Right lobe of liver (tissue), 6 donors: ENCODE results near the gene ZNF561. TPM values are rescaled to one million over a fixed set of nuclear protein-coding genes. Genes with fewer than 3 reads are reported as not detected.

Experiments
- ATAC-seq, 4 donors: fragments of 200-7000 bp; cut with Tn5 transposase; one replicate each; pipeline ENCODE4 v1.9.1; 2020; ENCODE audit warnings: mild to moderate bottlenecking in 4 of 4, moderate library complexity in 4 of 4
- DNase-seq, 3 donors: peaks; one replicate each; pipeline ENCODE4 v3.0.0-alpha.2; 2020
- H3K27ac ChIP-seq, 3 donors: fragments of 200-600 bp; one replicate each; pipeline ENCODE4 v1.8.0; 2022
- H3K27me3 ChIP-seq, 2 donors: fragments of 200-600 bp; one replicate each; pipeline ENCODE4 v1.8.0; 2022
- H3K36me3 ChIP-seq, 4 donors: fragments of 200-600 bp; sonication (generic) in 1 of 4; one replicate each; pipeline versions ENCODE4 v1.5.1 to v1.8.0; 2017 to 2022; ENCODE audit warnings: control low read depth in 1 of 4
- H3K4me1 ChIP-seq, 4 donors: fragments of 200-600 bp; sonication (generic) in 1 of 4; one replicate each; pipeline versions ENCODE4 v1.5.1 to v1.8.0; 2017 to 2022; ENCODE audit warnings: control low read depth in 1 of 4
- H3K4me3 ChIP-seq, 3 donors: fragments of 200-600 bp; one replicate each; pipeline ENCODE4 v1.8.0; 2022
- H3K9me3 ChIP-seq, 4 donors: fragments of 200-600 bp; sonication (generic) in 1 of 4; one replicate each; pipeline versions ENCODE4 v1.5.1 to v1.8.0; 2017 to 2022; ENCODE audit warnings: control low read depth in 1 of 4
- POLR2A ChIP-seq: fragments of 450-650 bp; IDR thresholded peaks from one replicate; pipeline ENCODE4 v1.6.1; 2017; ENCODE audit warnings: antibody characterized with exemption, mild to moderate bottlenecking
- WGBS: methylation state at CpG from one replicate; pipeline ENCODE4 v1.1.6; 2018; ENCODE audit warnings: low coverage, low lambda C conversion rate; ENCODE audit not compliant: insufficient coverage; ENCODE audit errors: missing lambda C conversion rate; 5-methylcytosine and 5-hydroxymethylcytosine counted together
- intact Hi-C, 2 donors: fragments of 100-400 bp; cut with DNase I; formaldehyde crosslinking; loops; one replicate each; pipeline versions ENCODE4 v1.11.2 to v1.14.1; 2022
- total RNA-seq, 6 experiments: library from RNA; depleted of rRNA in 2 of 6; stranded (reverse); fragments of >200 nt in 2 of 6; fragmentation: NEBNext Ultra II Directional in 3 of 6; extraction: Animal tissue kit (Norgen Biotek cat#: 25700) in 3 of 6; gene quantifications; one replicate each; pipeline versions ENCODE4 v1.1.0 to v1.2.4, GENCODE V29; 2016 to 2023
- TF ChIP-seq, protein P1 (sequence below), 4 donors: fragments of 200-600 bp in 3 of 4; fragments of 450-650 bp in 1 of 4; IDR thresholded peaks; one replicate each; pipeline versions ENCODE4 v1.5.1 to v1.8.0; 2016 to 2022; ENCODE audit warnings: antibody characterized with exemption in 4 of 4, mild to moderate bottlenecking in 2 of 4
- donor health status: DM: no; HTN: yes; CAD: no.
- donor health status: DM: no; HTN: no; CAD: no.
- donor health status: DM: no; HTN: no; CAD: no.
- donor health status: DM: no; HTN: yes; CAD: no.
- donor health status: DM: no; HTN: yes; CAD: no.

ZNF561 gene
- total RNA-seq, 6 experiments from 2014 or later: 11.4 to 19.4 (median 14.2) TPM

DNA sequence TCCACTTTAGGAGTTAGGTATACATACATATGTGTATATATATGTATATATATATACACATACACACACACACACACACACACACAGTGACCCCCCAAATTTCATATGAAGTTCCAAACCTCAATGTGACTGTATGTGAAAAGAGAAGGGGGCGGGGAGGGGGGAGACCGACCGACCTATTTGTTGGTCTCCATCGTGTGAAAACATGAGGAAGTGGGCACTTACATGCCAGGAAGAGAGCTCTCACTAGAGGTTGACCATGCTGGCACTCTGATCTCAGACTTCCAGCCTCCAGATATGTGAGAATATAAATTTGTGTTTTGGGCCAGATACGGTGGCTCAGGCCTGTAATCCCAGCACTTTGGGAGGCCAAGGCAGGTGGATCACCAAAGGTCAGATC is 29.3 kb upstream of the ZNF561 start:
- ATAC-seq (no peak), DNase-seq (no peak)
- H3K4me3 ChIP-seq: no peak overlapping the region
- H3K4me1 ChIP-seq: no peaks in the 10 kb centered on the region
- intact Hi-C loops: no loop called here
- WGBS: no CpG with 5 or more reads among the region's 5 CpGs
- peaks cover 0 to 40% (median 27%) of the 10 kb centered on the region in 4 donors for H3K36me3 ChIP-seq
- no peak overlapping the region for H3K27ac ChIP-seq
- TF ChIP-seq, protein P1, sequence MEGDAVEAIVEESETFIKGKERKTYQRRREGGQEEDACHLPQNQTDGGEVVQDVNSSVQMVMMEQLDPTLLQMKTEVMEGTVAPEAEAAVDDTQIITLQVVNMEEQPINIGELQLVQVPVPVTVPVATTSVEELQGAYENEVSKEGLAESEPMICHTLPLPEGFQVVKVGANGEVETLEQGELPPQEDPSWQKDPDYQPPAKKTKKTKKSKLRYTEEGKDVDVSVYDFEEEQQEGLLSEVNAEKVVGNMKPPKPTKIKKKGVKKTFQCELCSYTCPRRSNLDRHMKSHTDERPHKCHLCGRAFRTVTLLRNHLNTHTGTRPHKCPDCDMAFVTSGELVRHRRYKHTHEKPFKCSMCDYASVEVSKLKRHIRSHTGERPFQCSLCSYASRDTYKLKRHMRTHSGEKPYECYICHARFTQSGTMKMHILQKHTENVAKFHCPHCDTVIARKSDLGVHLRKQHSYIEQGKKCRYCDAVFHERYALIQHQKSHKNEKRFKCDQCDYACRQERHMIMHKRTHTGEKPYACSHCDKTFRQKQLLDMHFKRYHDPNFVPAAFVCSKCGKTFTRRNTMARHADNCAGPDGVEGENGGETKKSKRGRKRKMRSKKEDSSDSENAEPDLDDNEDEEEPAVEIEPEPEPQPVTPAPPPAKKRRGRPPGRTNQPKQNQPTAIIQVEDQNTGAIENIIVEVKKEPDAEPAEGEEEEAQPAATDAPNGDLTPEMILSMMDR (IDR thresholded peaks at IDR 0.05): no peak
- no peak for TF ChIP-seq POLR2A
- H3K27me3 ChIP-seq: no peaks in the 10 kb centered on the region
- peaks cover 0 to 10% (median 4%) of the 10 kb centered on the region in 4 donors for H3K9me3 ChIP-seq

DNA sequence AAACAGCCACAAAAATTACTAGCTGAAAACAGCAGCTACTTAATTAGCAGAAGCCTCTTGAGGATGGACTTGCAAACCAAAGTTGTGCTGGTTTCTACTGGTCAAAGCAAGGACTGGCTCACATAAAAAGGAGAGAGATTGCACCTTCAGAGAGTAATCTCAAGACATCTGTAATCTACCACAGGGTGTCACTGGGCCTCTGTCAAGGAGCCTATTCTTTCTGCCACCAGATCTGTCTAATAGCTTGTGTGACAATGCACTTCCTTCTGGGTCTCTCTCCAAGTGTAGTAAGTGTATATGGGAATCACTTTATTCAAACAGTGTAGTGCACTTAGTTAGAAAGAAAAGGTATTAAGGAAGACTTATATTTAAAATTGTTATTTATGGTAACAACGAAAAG is 24.4 kb upstream of the ZNF561 start:
- H3K36me3 ChIP-seq: peaks cover 0 to 2% (median 0%) of the 10 kb centered on the region in 4 donors
- ATAC-seq (no peak), DNase-seq (no peak)
- TF ChIP-seq, protein P1 (IDR thresholded peaks at IDR 0.05): no peak
- TF ChIP-seq POLR2A: no peak
- H3K4me1 ChIP-seq: no peaks in the 10 kb centered on the region
- WGBS: 88% methylated on average over 1 of the region's 1 CpG
- intact Hi-C loops: no loop called here
- H3K27me3 ChIP-seq: no peaks in the 10 kb centered on the region
- peaks cover 0 to 1% (median 0%) of the 10 kb centered on the region in 4 donors for H3K9me3 ChIP-seq
- no peak overlapping the region for H3K27ac ChIP-seq
- no peak overlapping the region for H3K4me3 ChIP-seq

DNA sequence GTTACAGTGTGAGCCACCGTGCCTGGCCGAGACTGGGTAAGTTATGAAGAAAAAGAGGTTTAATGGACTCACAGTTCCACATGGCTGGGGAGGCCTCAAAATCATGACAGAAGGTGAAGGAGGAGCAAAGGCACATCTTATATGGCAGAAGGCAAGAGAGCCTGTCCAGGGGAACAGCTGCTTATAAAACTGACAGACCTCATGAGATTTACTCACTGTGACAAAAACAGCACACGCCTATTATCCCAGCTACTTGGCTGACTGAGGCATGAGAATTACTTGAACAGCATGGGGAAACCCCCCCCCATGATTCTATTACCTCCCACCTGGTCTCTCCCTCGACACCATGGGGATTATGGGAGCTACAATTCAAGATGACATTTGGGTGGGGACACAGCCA is 23.4 kb upstream of the ZNF561 start:
- Histone ChIP-seq H3K4me3 (no peak overlapping the region), H3K9me3 (no peaks in the 10 kb centered on the region), H3K4me1 (no peaks in the 10 kb centered on the region), H3K27me3 (no peaks in the 10 kb centered on the region), H3K36me3 (peaks cover 0 to 2% (median 0%) of the 10 kb centered on the region in 4 donors), H3K27ac (no peak overlapping the region)
- ATAC-seq (no peak), DNase-seq (no peak)
- intact Hi-C loops: no loop called here
- no peak for TF ChIP-seq POLR2A
- TF ChIP-seq, protein P1 (IDR thresholded peaks at IDR 0.05): no peak
- WGBS: 86% methylated on average over 3 of the region's 4 CpGs

DNA sequence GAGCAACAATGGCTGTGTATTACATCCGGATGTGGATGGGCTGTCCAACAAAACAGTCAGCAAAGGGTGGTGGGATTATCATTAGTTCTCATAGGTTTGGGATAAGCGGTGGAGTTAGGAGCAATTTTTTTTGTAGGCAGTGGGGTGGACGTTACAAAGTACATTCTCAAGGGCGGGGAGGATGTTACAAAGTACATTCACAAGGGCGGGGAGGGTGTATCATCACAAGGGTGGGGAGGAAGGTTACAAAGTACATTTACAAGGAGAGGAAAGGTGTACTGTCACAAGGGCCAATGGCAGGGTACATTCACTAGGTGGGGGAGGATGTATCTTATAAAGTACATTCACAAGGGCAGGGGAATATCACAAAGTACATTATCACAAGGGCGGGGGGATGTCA is 20.8 kb upstream of the ZNF561 start:
- no peak for DNase-seq
- no peak for ATAC-seq
- H3K4me1 ChIP-seq: no peaks in the 10 kb centered on the region
- H3K27me3 ChIP-seq: no peaks in the 10 kb centered on the region
- H3K27ac ChIP-seq: no peak overlapping the region
- intact Hi-C loops: no loop called here
- 73% methylated on average over 4 of the region's 6 CpGs for WGBS
- TF ChIP-seq, protein P1 (IDR thresholded peaks at IDR 0.05): no peak
- TF ChIP-seq POLR2A: no peak
- no peak overlapping the region for H3K4me3 ChIP-seq
- H3K36me3 ChIP-seq: no peaks in the 10 kb centered on the region
- no peaks in the 10 kb centered on the region for H3K9me3 ChIP-seq

DNA sequence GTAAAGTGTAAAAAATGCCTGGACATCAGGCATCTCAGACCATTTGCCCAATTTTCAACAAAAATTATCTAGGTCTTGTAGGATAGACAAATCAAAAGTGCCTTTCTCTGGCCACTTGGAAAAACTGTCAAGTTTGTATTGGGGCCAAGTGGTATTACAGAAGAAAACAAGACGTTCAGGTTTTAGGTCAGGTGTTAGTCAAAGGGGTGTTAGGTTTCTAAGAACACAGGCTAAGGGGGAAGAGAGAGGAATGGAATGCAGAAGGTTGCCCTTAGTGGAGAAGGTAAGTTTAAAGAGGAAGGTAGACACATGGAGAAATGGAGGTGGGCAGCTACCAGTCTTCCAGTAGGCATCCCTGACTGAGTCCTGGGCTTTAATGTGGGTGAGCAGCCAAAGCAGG is 19.9 kb upstream of the ZNF561 start:
- Histone ChIP-seq H3K36me3 (no peaks in the 10 kb centered on the region), H3K27me3 (no peaks in the 10 kb centered on the region), H3K27ac (no peak overlapping the region), H3K4me1 (no peaks in the 10 kb centered on the region), H3K9me3 (no peaks in the 10 kb centered on the region), H3K4me3 (no peak overlapping the region)
- WGBS: 80% methylated on average over 1 of the region's 1 CpG
- intact Hi-C loops: no loop called here
- ATAC-seq (no peak), DNase-seq (no peak)
- TF ChIP-seq, protein P1 (IDR thresholded peaks at IDR 0.05): no peak
- no peak for TF ChIP-seq POLR2A
